Activated effector memory CD4-positive, alpha-beta T cell treated with Interleukin-2 at 50 U/mL for 16 hours (primary cell): ENCODE results near the gene ZNF630.
"Not testable (repeated sequence)": the region's sequence is repeated elsewhere in the genome, so short reads cannot be mapped to it uniquely, and the experiment has no call there.

Experiments
- DNase-seq: peaks from one replicate; pipeline ENCODE4 v3.0.0-alpha.2; 2020

ZNF630 gene

GRCh38 chrX:48027545-48027944 is 43.9 kb downstream of the ZNF630 start:
- DNase-seq = not testable (repeated sequence)

- DNase-seq = no peak
Observed at GRCh38 chrX:48025561-48025960, 45.9 kb downstream of the ZNF630 start.

- DNase-seq = no peak
Observed at GRCh38 chrX:48022738-48023137, 48.7 kb downstream of the ZNF630 start.

GRCh38 chrX:48022100-48022499 is 49.3 kb downstream of the ZNF630 start:
- no peak for DNase-seq

- DNase-seq = peak; percentile 65
Observed at GRCh38 chrX:48021026-48021900, 50.2 kb downstream of the ZNF630 start.

GRCh38 chrX:48020472-48020871 is 51.0 kb downstream of the ZNF630 start:
- DNase-seq = not testable (repeated sequence)

GRCh38 chrX:48019892-48020291 is 51.5 kb downstream of the ZNF630 start:
- not testable (repeated sequence) for DNase-seq

- not testable (repeated sequence) for DNase-seq
Observed at GRCh38 chrX:48016583-48017310, 54.7 kb downstream of the ZNF630 start.

- DNase-seq = not testable (repeated sequence)
Observed at GRCh38 chrX:48009445-48009960, 61.9 kb downstream of the ZNF630 start.
